Esophagus squamous epithelium (tissue), 4 donors: Measurements from ENCODE around the gene MEGF6.

Source experiments
- POLR2A ChIP-seq, 4 donors: fragments of 450-650 bp; IDR thresholded peaks; one replicate each; pipeline ENCODE4 v1.6.1; 2017; ENCODE audit warnings: antibody characterized with exemption in 4 of 4, mild to moderate bottlenecking in 4 of 4, moderate library complexity in 3 of 4
- TF ChIP-seq, protein P1 (sequence below), 6 experiments: fragments of 450-650 bp in 4 of 6; fragments of 200-600 bp in 2 of 6; sonication (generic) in 2 of 6; IDR thresholded peaks; one replicate each; pipeline ENCODE4 v1.5.1; 2016 to 2019; ENCODE audit warnings: antibody characterized with exemption in 6 of 6, mild to moderate bottlenecking in 4 of 6, moderate library complexity in 4 of 6

DNA sequence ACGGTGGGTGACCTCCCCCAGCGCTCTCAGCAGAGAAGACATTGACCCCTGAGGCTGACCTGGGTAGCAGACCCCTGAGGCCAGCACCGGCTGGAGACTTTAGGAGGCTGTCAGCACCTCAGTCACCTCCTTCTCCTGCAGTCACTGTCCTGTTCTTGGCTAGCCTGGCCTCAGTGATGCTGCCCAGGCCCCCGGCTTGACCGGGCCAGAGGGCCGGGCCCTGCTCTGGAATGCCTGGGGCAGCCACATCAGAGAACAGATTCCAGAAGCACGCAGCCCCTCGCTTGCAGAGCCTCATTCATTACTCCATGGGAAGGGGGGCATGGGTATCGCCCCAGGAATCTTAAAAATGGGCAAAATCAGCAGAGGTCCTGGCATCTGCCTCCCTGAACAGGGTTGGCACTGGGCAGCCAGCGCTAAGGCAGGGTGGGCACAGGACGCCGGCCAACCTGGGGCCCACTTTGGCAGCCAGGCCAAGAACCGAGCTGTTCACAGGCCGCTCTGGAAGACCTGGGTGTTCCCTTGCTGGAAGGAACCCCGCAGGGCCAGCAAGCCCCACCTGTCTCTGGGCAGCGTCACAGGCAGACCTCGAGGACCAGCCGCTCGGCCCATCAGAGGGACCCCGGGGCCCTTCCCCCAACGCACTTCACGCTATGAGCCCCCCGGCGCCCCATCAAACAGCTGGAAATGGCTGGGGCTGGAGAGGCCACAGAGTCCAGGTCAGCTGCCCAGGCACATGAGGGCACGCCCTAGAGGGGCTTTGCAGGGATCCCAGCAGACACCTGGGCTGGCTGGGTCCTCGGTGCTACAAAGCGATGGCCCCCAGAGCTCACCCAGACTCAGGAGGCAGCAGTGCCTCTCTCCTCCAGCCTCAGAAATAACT lies 45.1 kb downstream of the MEGF6 start:
- TF ChIP-seq, protein P1, sequence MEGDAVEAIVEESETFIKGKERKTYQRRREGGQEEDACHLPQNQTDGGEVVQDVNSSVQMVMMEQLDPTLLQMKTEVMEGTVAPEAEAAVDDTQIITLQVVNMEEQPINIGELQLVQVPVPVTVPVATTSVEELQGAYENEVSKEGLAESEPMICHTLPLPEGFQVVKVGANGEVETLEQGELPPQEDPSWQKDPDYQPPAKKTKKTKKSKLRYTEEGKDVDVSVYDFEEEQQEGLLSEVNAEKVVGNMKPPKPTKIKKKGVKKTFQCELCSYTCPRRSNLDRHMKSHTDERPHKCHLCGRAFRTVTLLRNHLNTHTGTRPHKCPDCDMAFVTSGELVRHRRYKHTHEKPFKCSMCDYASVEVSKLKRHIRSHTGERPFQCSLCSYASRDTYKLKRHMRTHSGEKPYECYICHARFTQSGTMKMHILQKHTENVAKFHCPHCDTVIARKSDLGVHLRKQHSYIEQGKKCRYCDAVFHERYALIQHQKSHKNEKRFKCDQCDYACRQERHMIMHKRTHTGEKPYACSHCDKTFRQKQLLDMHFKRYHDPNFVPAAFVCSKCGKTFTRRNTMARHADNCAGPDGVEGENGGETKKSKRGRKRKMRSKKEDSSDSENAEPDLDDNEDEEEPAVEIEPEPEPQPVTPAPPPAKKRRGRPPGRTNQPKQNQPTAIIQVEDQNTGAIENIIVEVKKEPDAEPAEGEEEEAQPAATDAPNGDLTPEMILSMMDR (IDR thresholded peaks at IDR 0.05) = no peak
- TF ChIP-seq POLR2A (IDR thresholded peaks at IDR 0.05) = no peak
